GM23338 (cell line): ENCODE measurements around the gene ATG7. TPM values are rescaled to one million over a fixed set of nuclear protein-coding genes. Genes with fewer than 3 reads are reported as not detected.

ENCODE experiments used
- ATAC-seq: fragments of 200-7000 bp; cut with Tn5 transposase; 3 replicates; pipeline ENCODE4 v1.9.1; 2020
- DNase-seq: peaks from one replicate; pipeline ENCODE4 v3.0.0-alpha.2; 2015; ENCODE audit warnings: low spot score
- H2AFZ ChIP-seq: fragments of 200-600 bp; sonication (generic); 2 replicates; pipeline ENCODE4 v1.8.0; 2016; ENCODE audit warnings: antibody characterized with exemption, mild to moderate bottlenecking, moderate library complexity
- H3F3A ChIP-seq: fragments of 200-600 bp; sonication (generic); replicated peaks from 2 replicates; pipeline ENCODE4 v1.8.0; 2017; ENCODE audit warnings: antibody characterized with exemption, mixed run types, low read depth
- H3K27ac ChIP-seq: fragments of 200-600 bp; sonication (generic); 2 replicates; pipeline ENCODE4 v1.6.1; 2016; ENCODE audit warnings: low read depth
- H3K27me3 ChIP-seq: fragments of 200-600 bp; sonication (generic); 2 replicates; pipeline ENCODE4 v1.8.0; 2016; ENCODE audit warnings: mild to moderate bottlenecking, mixed run types, moderate library complexity; ENCODE audit not compliant: insufficient read depth
- H3K36me3 ChIP-seq: fragments of 200-600 bp; sonication (generic); 2 replicates; pipeline ENCODE4 v1.8.0; 2016; ENCODE audit warnings: mild to moderate bottlenecking; ENCODE audit not compliant: insufficient read depth
- H3K4me1 ChIP-seq: fragments of 200-600 bp; sonication (generic); 2 replicates; pipeline ENCODE4 v1.8.0; 2016; ENCODE audit warnings: mild to moderate bottlenecking, moderate library complexity; ENCODE audit not compliant: insufficient read depth
- H3K4me2 ChIP-seq: fragments of 200-600 bp; sonication (generic); 2 replicates; pipeline ENCODE4 v1.7.1; 2017; ENCODE audit warnings: mixed run types
- H3K4me3 ChIP-seq: fragments of 200-600 bp; sonication (generic); 2 replicates; pipeline ENCODE4 v1.6.1; 2016; ENCODE audit warnings: mixed run types
- H3K79me2 ChIP-seq: fragments of 200-600 bp; sonication (generic); replicated peaks from 2 replicates; pipeline ENCODE4 v1.8.0; 2017; ENCODE audit warnings: mild to moderate bottlenecking; ENCODE audit not compliant: insufficient read depth
- H3K9me2 ChIP-seq: fragments of 200-600 bp; sonication (generic); 2 replicates; pipeline ENCODE4 v1.8.0; 2017; ENCODE audit not compliant: insufficient read depth
- H4K20me1 ChIP-seq: fragments of 200-600 bp; sonication (generic); replicated peaks from 2 replicates; pipeline ENCODE4 v1.8.0; 2017; ENCODE audit warnings: mild to moderate bottlenecking; ENCODE audit not compliant: insufficient read depth
- H3K27ac Mint-ChIP-seq: 2 replicates; pipeline ENCODE4 v1.8.0; 2020; ENCODE audit warnings: inconsistent platforms, mild to moderate bottlenecking, moderate library complexity, mixed read lengths
- H3K27me3 Mint-ChIP-seq: 3 replicates; pipeline ENCODE4 v1.8.0; 2022; ENCODE audit warnings: low read depth, mild to moderate bottlenecking, moderate library complexity, mixed read lengths, inconsistent platforms; ENCODE audit not compliant: insufficient read depth, poor library complexity
- H3K36me3 Mint-ChIP-seq: 3 replicates; pipeline ENCODE4 v1.8.0; 2021; ENCODE audit warnings: low read depth, mild to moderate bottlenecking, inconsistent platforms, moderate library complexity, mixed read lengths
- H3K4me1 Mint-ChIP-seq: 3 replicates; pipeline ENCODE4 v1.8.0; 2020; ENCODE audit warnings: mild to moderate bottlenecking, inconsistent platforms, mixed read lengths
- H3K4me3 Mint-ChIP-seq: 3 replicates; pipeline ENCODE4 v1.8.0; 2021; ENCODE audit warnings: moderate library complexity, mild to moderate bottlenecking, inconsistent platforms, mixed read lengths
- H3K9me3 Mint-ChIP-seq: 3 replicates; pipeline ENCODE4 v1.8.0; 2020; ENCODE audit warnings: moderate library complexity, mild to moderate bottlenecking, inconsistent platforms, mixed read lengths
- CREB1 ChIP-seq: fragments of 250-450 bp; sonication (Bioruptor Pico); IDR thresholded peaks from 2 replicates; pipeline ENCODE4 v1.5.0; 2020; ENCODE audit warnings: low read depth, mild to moderate bottlenecking, moderate library complexity
- CTCF ChIP-seq, 2 experiments: fragments of 200-600 bp in 1 of 2; sonication (generic) in 1 of 2; conservative IDR thresholded peaks; 2 replicates each; pipeline versions ENCODE4 v1.5.1 to v1.6.1; 2016 to 2017; ENCODE audit warnings: antibody characterized with exemption in 2 of 2, low read depth in 2 of 2, mild to moderate bottlenecking in 2 of 2, moderate library complexity in 1 of 2
- ETS1 ChIP-seq: IDR thresholded peaks from 2 replicates; pipeline ENCODE4 v1.6.1; 2016; ENCODE audit warnings: antibody characterized with exemption
- EZH2 ChIP-seq: fragments of 200-600 bp; sonication (generic); IDR thresholded peaks from one replicate; pipeline ENCODE4 v1.8.0; 2017; ENCODE audit warnings: antibody characterized with exemption, mild to moderate bottlenecking, low read depth; ENCODE audit not compliant: unreplicated experiment
- EZH2phosphoT487 ChIP-seq: fragments of 200-600 bp; sonication (generic); IDR thresholded peaks from one replicate; pipeline ENCODE4 v1.8.1; 2018; ENCODE audit warnings: antibody characterized with exemption; ENCODE audit not compliant: unreplicated experiment
- JUNB ChIP-seq: IDR thresholded peaks from one replicate; pipeline ENCODE4 v1.6.1; 2016; ENCODE audit warnings: antibody characterized with exemption; ENCODE audit not compliant: unreplicated experiment
- NANOG ChIP-seq: IDR thresholded peaks from 2 replicates; pipeline ENCODE4 v1.6.1; 2016; ENCODE audit warnings: antibody characterized with exemption, borderline replicate concordance
- POLR2AphosphoS5 ChIP-seq: IDR thresholded peaks from 2 replicates; pipeline ENCODE4 v1.6.1; 2016; ENCODE audit warnings: antibody characterized with exemption, low read depth
- REST ChIP-seq: IDR thresholded peaks from one replicate; pipeline ENCODE4 v1.6.1; 2018; ENCODE audit warnings: antibody characterized with exemption; ENCODE audit not compliant: unreplicated experiment
- STAT1 ChIP-seq: IDR thresholded peaks from one replicate; pipeline ENCODE4 v1.6.1; 2016; ENCODE audit warnings: antibody characterized with exemption; ENCODE audit not compliant: unreplicated experiment
- ZNF114 ChIP-seq: fragments of 250-450 bp; sonication (Bioruptor Pico); IDR thresholded peaks from 2 replicates; pipeline ENCODE4 v1.5.0; 2020; ENCODE audit warnings: mild to moderate bottlenecking, moderate library complexity
- ZNF331 ChIP-seq: fragments of 250-450 bp; sonication (Bioruptor Pico); IDR thresholded peaks from 2 replicates; pipeline ENCODE4 v1.5.0; 2020; ENCODE audit warnings: low read depth, mild to moderate bottlenecking, moderate library complexity
- ZNF462 ChIP-seq: fragments of 250-450 bp; sonication (Bioruptor Pico); IDR thresholded peaks from 2 replicates; pipeline ENCODE4 v1.5.0; 2020; ENCODE audit warnings: mild to moderate bottlenecking, moderate library complexity
- polyA plus RNA-seq: library from polyadenylated mRNA; unstranded; fragments of >200 nt; fragmentation: Nextera tagmentation; extraction: Ambion mirVana; gene quantifications from 2 replicates; pipeline ENCODE4 v1.2.1, GENCODE V29; 2016
- total RNA-seq: library from RNA; depleted of rRNA; stranded (reverse); fragments of >200 nt; shearing (Covaris generic); gene quantifications from 2 replicates; pipeline ENCODE4 v1.2.3, GENCODE V29; 2014

ATG7 gene
- total and polyA plus RNA-seq, 2 experiments from 2014 or later, result 16.2 to 36.7 TPM

- Histone ChIP-seq H3K27ac (no peak overlapping the region), H3K4me3 (no peak overlapping the region), H3K79me2 (no peaks in the 10 kb centered on the region), H2AFZ (no peak overlapping the region), H3K9me2 (no peaks in the 10 kb centered on the region), H3K36me3 (no peaks in the 10 kb centered on the region), H3K4me2 (no peak overlapping the region), H3K4me1 (no peaks in the 10 kb centered on the region; the same call in 1 of the 2 replicates), H3F3A (no peaks in the 10 kb centered on the region), H3K27me3 (no peaks in the 10 kb centered on the region), H4K20me1 (no peaks in the 10 kb centered on the region)
- no peak for DNase-seq
- TF ChIP-seq ZNF114, result no peak
- no peak for TF ChIP-seq NANOG
- TF ChIP-seq POLR2AphosphoS5, result no peak
- TF ChIP-seq CREB1 (CRISPR knock-in tag), result no peak
- no peak for TF ChIP-seq EZH2phosphoT487
- no peak for TF ChIP-seq ZNF462
- TF ChIP-seq ETS1, result no peak
- TF ChIP-seq ZNF331, result no peak
- no peak for TF ChIP-seq REST
- TF ChIP-seq CTCF (conservative IDR thresholded peaks at IDR 0.05; ENCODE audit: low read depth in 2 of 2), result no peak
- TF ChIP-seq EZH2, result no peak
- no peak for TF ChIP-seq STAT1
- TF ChIP-seq JUNB, result no peak
- Mint-ChIP-seq H3K27ac (no peak overlapping the region), H3K4me1 (peaks cover 20% of the 10 kb centered on the region), H3K4me3 (no peak overlapping the region), H3K27me3 (no peaks in the 10 kb centered on the region), H3K9me3 (no peaks in the 10 kb centered on the region), H3K36me3 (no peaks in the 10 kb centered on the region)
- no peak for ATAC-seq
Measured at GRCh38 chr3:11381563-11381962, 109.4 kb downstream of the ATG7 start.
